Hepatocyte (in vitro differentiated cells): Measurements from ENCODE around the gene KAZALD1. TPM values are rescaled to one million over a fixed set of nuclear protein-coding genes. Genes with fewer than 3 reads are reported as not detected.

Experiments used
- DNase-seq: peaks from one replicate; pipeline ENCODE4 v3.0.0-alpha.2; 2016; ENCODE audit warnings: low spot score
- H2AFZ ChIP-seq: fragments of 200-600 bp; sonication (generic); 2 replicates; pipeline ENCODE4 v1.6.0; 2016; ENCODE audit warnings: antibody characterized with exemption, mild to moderate bottlenecking
- H3K27ac ChIP-seq: fragments of 200-600 bp; sonication (generic); 2 replicates; pipeline ENCODE4 v1.5.1; 2016; ENCODE audit warnings: mild to moderate bottlenecking
- H3K27me3 ChIP-seq: fragments of 200-600 bp; sonication (generic); 2 replicates; pipeline ENCODE4 v1.6.1; 2016
- H3K36me3 ChIP-seq: fragments of 200-600 bp; sonication (generic); replicated peaks from 2 replicates; pipeline ENCODE4 v1.5.1; 2016; ENCODE audit warnings: low read depth; ENCODE audit not compliant: insufficient read depth
- H3K4me1 ChIP-seq: fragments of 200-600 bp; sonication (generic); 2 replicates; pipeline ENCODE4 v1.5.1; 2016; ENCODE audit warnings: mild to moderate bottlenecking, moderate library complexity; ENCODE audit not compliant: insufficient read depth
- H3K4me2 ChIP-seq: fragments of 200-600 bp; sonication (generic); 2 replicates; pipeline ENCODE4 v1.6.0; 2016
- H3K4me3 ChIP-seq: fragments of 200-600 bp; sonication (generic); 2 replicates; pipeline ENCODE4 v1.5.1; 2016; ENCODE audit warnings: mild to moderate bottlenecking
- H3K79me2 ChIP-seq: fragments of 200-600 bp; sonication (generic); 2 replicates; pipeline ENCODE4 v1.6.0; 2017; ENCODE audit warnings: mild to moderate bottlenecking
- H3K9me2 ChIP-seq: fragments of 200-600 bp; sonication (generic); replicated peaks from 2 replicates; pipeline ENCODE4 v1.6.0; 2017; ENCODE audit warnings: mild to moderate bottlenecking; ENCODE audit not compliant: insufficient read depth
- H3K9me3 ChIP-seq: fragments of 200-600 bp; sonication (generic); 2 replicates; pipeline ENCODE4 v1.5.1; 2016; ENCODE audit warnings: low read depth, mild to moderate bottlenecking
- H4K20me1 ChIP-seq: fragments of 200-600 bp; sonication (generic); 2 replicates; pipeline ENCODE4 v1.6.0; 2016; ENCODE audit warnings: mild to moderate bottlenecking; ENCODE audit not compliant: insufficient read depth, poor library complexity, severe bottlenecking
- CTCF ChIP-seq: fragments of 200-600 bp; sonication (generic); IDR thresholded peaks from 2 replicates; pipeline ENCODE4 v1.5.1; 2016; ENCODE audit warnings: antibody characterized with exemption, mild to moderate bottlenecking; ENCODE audit not compliant: poor library complexity
- EZH2 ChIP-seq: fragments of 200-600 bp; sonication (generic); IDR thresholded peaks from 2 replicates; pipeline ENCODE4 v1.6.1; 2016; ENCODE audit warnings: antibody characterized with exemption, mild to moderate bottlenecking, borderline replicate concordance
- EZH2phosphoT487 ChIP-seq: fragments of 200-600 bp; sonication (generic); IDR thresholded peaks from one replicate; pipeline ENCODE4 v1.6.1; 2018; ENCODE audit warnings: antibody characterized with exemption, mild to moderate bottlenecking, low read depth, moderate library complexity; ENCODE audit not compliant: unreplicated experiment, severe bottlenecking
- WGBS: methylation state at CpG from one replicate; pipeline ENCODE4 v1.1.6; 2016; ENCODE audit warnings: low lambda C conversion rate; ENCODE audit errors: missing lambda C conversion rate; 5-methylcytosine and 5-hydroxymethylcytosine counted together
- polyA plus RNA-seq: library from polyadenylated mRNA; unstranded; fragments of >200 nt; fragmentation: Nextera tagmentation; extraction: Ambion mirVana; gene quantifications from 2 replicates; pipeline ENCODE4 v1.2.1, GENCODE V29; 2016
- total RNA-seq: library from RNA; depleted of rRNA; stranded (reverse); fragments of >200 nt; gene quantifications from 2 replicates; pipeline ENCODE4 v1.2.3, GENCODE V29; 2014

KAZALD1 gene
- total and polyA plus RNA-seq, 2 experiments from 2014 or later, result 18.2 to 31.9 TPM

GRCh38 chr10:101063548-101064414 is 2.0 kb downstream of the KAZALD1 start:
- no peaks in the 10 kb centered on the region for H3K9me3 ChIP-seq
- H3K79me2 ChIP-seq, result peaks cover 17% of the 10 kb centered on the region
- H3K36me3 ChIP-seq, result no peaks in the 10 kb centered on the region
- peak overlapping the region; percentile 90 for H3K4me2 ChIP-seq
- H3K9me2 ChIP-seq, result no peaks in the 10 kb centered on the region
- 55% methylated on average over 15 of the region's 15 CpGs for WGBS
- TF ChIP-seq CTCF, result no peak
- TF ChIP-seq EZH2, result no peak
- no peak for TF ChIP-seq EZH2phosphoT487
- no peak overlapping the region for H2AFZ ChIP-seq
- no peak overlapping the region for H3K27ac ChIP-seq
- DNase-seq, result no peak
- H3K4me3 ChIP-seq, result no peak overlapping the region
- no peaks in the 10 kb centered on the region for H4K20me1 ChIP-seq
- H3K27me3 ChIP-seq, result no peaks in the 10 kb centered on the region
- peaks cover 31% of the 10 kb centered on the region for H3K4me1 ChIP-seq

- TF ChIP-seq EZH2 (no peak), EZH2phosphoT487 (no peak), CTCF (no peak)
- H3K27ac ChIP-seq, result peak overlapping the region; percentile 95
- no peak overlapping the region for H2AFZ ChIP-seq
- H3K79me2 ChIP-seq, result peaks cover 10% of the 10 kb centered on the region
- H3K9me2 ChIP-seq, result no peaks in the 10 kb centered on the region
- DNase-seq, result no peak
- 94% methylated on average over 9 of the region's 9 CpGs for WGBS
- no peak overlapping the region for H3K4me2 ChIP-seq
- H3K9me3 ChIP-seq, result no peaks in the 10 kb centered on the region
- no peaks in the 10 kb centered on the region for H3K36me3 ChIP-seq
- peaks cover 31% of the 10 kb centered on the region for H3K4me1 ChIP-seq
- H4K20me1 ChIP-seq, result no peaks in the 10 kb centered on the region
- no peak overlapping the region for H3K4me3 ChIP-seq
- H3K27me3 ChIP-seq, result no peaks in the 10 kb centered on the region
Observed at GRCh38 chr10:101064415-101065030, 2.7 kb downstream of the KAZALD1 start.

- no peak overlapping the region for H2AFZ ChIP-seq
- TF ChIP-seq CTCF (no peak), EZH2phosphoT487 (no peak), EZH2 (no peak)
- no peaks in the 10 kb centered on the region for H3K9me3 ChIP-seq
- no peaks in the 10 kb centered on the region for H3K27me3 ChIP-seq
- H3K4me3 ChIP-seq, result no peak overlapping the region
- 82% methylated on average over 3 of the region's 3 CpGs for WGBS
- no peaks in the 10 kb centered on the region for H4K20me1 ChIP-seq
- H3K4me2 ChIP-seq, result peak overlapping the region; percentile 96
- no peak for DNase-seq
- H3K9me2 ChIP-seq, result no peaks in the 10 kb centered on the region
- peaks cover 8% of the 10 kb centered on the region for H3K79me2 ChIP-seq
- H3K36me3 ChIP-seq, result no peaks in the 10 kb centered on the region
- H3K27ac ChIP-seq, result peak overlapping the region; percentile 95
- H3K4me1 ChIP-seq, result peaks cover 31% of the 10 kb centered on the region
Observed at GRCh38 chr10:101065481-101066145, 3.8 kb downstream of the KAZALD1 start.
